HFF-Myc (cell line): ENCODE measurements around the gene CCDC9B.

Source experiments
- DNase-seq: peaks from one replicate; pipeline ENCODE4 v3.0.0-alpha.2; 2011; ENCODE audit warnings: low read depth; ENCODE audit errors: extremely low read depth
- H3K4me3 ChIP-seq: replicated peaks from 2 replicates; pipeline ENCODE4 v1.5.1; 2011; ENCODE audit warnings: low read depth, mild to moderate bottlenecking, control low read depth, low read length
- TF ChIP-seq, protein P1 (sequence below): IDR thresholded peaks from 2 replicates; pipeline ENCODE4 v1.5.1; 2012; ENCODE audit warnings: mild to moderate bottlenecking, low read depth, low read length, control low read depth; ENCODE audit errors: missing control alignments

The CCDC9B gene

DNA sequence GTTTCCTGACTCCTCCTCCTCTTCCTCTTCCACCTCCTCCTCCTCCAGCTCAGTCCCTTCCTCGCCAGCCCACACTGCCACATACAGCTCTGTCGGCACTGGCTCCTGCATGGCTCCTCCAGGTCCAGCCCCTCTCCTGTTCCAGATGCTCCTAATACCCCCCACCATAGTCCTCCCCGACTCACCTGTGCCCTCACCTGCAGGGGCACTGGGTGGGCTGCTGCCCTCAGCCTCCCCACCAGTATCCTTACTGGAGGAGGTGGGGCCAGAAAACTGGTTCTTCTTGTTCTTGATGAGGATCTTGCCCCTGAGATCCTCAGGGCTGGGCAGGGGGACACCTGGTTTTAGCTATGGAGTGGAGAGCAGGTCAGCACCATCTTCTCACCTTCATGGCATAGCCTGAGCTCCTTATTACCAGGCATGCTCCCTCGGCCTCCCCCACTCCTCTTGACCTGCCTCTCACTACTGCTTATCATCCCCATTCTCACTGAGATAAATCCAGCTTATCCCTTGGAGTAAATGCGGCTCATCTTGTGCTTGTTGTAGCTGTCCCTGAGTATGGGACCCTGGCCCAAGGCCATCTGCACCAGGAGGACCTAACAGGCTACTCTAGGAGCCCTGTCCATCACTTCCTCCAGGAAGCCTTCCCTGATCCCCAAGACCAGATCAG lies 44.0 kb downstream of the CCDC9B start:
- TF ChIP-seq, protein P1, sequence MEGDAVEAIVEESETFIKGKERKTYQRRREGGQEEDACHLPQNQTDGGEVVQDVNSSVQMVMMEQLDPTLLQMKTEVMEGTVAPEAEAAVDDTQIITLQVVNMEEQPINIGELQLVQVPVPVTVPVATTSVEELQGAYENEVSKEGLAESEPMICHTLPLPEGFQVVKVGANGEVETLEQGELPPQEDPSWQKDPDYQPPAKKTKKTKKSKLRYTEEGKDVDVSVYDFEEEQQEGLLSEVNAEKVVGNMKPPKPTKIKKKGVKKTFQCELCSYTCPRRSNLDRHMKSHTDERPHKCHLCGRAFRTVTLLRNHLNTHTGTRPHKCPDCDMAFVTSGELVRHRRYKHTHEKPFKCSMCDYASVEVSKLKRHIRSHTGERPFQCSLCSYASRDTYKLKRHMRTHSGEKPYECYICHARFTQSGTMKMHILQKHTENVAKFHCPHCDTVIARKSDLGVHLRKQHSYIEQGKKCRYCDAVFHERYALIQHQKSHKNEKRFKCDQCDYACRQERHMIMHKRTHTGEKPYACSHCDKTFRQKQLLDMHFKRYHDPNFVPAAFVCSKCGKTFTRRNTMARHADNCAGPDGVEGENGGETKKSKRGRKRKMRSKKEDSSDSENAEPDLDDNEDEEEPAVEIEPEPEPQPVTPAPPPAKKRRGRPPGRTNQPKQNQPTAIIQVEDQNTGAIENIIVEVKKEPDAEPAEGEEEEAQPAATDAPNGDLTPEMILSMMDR, result no peak
- no peak overlapping the region for H3K4me3 ChIP-seq
- no peak for DNase-seq

DNA sequence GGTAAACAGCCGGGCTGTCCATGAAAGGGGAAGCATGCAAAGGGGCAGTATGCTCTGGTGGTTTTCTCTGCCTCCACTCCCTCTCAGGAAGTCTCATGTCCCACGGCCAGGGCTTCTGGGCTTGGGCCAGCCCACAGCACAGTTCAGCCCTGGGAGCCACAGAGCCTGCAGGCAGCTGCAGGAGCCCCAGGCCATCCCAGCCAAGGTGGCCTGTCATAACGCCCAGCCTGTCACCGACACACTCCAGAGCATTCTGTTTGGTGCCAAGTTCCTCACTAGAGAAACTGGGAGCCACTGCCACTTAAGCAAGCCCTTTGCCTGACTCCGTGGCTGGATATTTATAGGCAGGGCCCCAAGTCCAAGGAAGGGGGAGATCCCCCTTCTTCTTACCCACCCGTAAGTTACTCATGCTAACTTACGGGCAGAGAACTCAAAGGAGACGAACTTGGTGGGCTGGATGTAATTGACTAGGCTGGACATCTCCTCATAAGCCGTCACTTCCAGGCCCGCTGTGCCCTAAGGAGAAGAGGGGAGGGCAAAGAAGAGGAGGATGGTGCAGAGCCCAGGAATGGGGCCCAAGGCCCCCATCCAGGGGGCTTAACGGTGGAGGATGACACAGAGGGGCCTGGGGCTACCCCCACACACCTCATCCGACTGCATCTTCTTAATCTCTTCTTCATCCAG lies 44.7 kb downstream of the CCDC9B start:
- TF ChIP-seq, protein P1, result no peak
- H3K4me3 ChIP-seq, result no peak overlapping the region
- DNase-seq, result no peak

DNA sequence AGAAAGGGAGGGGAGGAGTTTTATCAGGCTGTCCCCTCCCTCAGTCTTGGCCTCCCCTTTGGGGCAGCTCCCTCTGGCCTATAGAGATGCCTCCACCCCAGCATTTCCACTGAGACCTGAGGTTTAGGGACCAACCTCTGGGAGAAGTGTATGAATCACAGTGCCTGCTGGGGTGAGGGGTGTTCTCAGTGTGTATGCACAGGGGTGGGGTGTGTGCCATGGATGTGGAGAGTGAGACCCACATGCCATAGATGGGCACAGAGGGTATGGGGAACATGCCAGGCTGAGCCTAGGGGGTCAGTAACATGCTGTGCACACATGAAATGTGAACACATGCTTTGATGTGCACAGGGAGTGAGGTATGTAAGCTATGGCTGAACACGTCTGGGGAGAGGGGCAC lies 45.4 kb downstream of the CCDC9B start:
- no peak for DNase-seq
- H3K4me3 ChIP-seq, result no peak overlapping the region
- TF ChIP-seq, protein P1, result no peak

DNA sequence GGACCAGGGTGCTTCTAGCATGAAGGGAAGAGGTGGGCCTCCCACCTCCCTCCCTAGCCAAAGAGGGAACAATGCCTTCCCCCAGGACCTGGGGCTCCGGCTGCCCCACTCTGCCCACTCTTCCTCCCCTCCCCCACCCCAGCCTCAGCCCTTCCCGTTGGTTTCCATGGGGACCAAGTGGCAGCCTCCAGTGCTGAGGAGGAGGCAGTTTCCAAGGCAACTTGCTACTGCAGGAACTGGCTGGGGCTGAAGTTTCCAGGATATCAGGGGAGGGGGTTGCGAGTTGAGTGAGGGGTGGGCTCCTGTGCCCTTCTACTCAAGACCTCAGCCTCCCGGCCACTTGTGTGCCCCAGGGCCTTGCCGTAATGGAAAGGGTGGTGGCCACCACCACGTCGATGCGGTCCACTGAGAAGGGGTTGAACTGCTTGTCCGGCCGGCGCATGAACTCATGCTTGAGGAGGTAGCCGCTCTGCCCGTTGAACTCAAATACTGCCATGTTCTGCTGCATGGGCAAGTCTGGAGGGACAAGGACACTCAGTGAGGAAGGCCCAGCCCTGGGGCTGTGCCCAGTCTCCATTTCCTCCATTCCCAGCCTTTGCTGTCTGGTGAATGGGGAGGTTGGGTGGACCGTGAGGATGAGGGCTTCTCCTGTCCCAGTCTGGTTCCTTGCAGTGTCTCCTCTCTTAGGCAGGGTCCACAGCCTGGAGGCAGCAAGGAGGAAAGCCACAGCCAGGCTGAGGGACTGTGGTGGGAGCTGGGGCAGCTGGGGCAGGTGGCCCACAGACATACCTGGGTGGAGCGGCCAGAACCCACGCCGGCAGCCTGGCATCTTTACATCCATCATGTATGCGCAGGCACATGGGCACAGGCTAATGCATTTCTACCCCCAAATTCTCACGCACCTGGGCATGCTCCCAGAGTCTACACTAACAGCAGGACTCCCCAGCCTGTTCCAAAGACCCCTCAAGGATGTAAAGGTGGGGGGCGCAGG lies 46.5 kb downstream of the CCDC9B start:
- TF ChIP-seq, protein P1, result no peak
- no peak overlapping the region for H3K4me3 ChIP-seq
- no peak for DNase-seq

DNA sequence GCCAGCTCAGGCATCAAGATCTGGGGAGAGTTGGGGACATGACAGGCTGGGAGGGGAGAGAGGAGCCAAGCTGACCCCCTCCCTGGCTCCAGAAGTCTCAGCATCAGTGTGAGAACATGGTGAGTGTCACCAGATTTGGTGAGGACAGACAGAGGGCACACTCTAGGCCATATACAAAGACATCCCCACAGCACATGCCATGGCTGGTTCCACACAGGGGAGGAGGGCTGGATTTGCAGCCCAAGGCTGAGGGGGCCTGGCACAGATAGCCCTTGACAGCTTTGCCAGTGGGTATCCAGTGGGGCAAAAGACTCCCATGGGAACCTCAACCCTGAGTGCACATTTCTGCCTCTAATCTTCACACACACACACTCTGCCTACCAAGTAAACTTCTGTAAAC lies 47.7 kb downstream of the CCDC9B start:
- TF ChIP-seq, protein P1, result no peak
- H3K4me3 ChIP-seq, result no peak overlapping the region
- no peak for DNase-seq

DNA sequence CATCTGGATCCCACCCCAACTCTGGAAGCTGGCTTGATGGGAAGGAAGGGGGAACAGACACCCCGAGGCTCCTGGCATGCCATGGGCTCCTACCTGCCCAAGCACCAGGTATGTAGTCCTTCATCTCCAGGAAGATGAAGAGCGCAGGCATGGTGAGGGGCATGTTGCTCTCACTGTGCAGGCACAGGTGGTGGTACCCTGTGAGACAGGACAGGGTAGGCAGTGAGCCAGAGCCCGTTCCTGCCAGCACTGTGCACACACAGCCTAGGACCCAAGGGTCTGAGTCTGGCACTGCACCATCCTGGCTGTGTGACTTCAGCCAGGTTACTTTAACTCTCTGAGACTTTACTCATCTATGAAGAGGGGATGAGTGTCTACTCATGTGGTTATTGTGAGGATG lies 48.5 kb downstream of the CCDC9B start:
- TF ChIP-seq, protein P1, result no peak
- DNase-seq, result no peak

More for the DNA sequence above, 48.5 kb downstream of the CCDC9B start:
- H3K4me3 ChIP-seq, result no peak overlapping the region
